C4-2B (cell line): ENCODE measurements around the gene PLA2R1.

ENCODE experiments used
- ZFX ChIP-seq: fragments of 450-650 bp; IDR thresholded peaks from 2 replicates; pipeline ENCODE4 v1.6.1; 2017
- TF ChIP-seq, protein P1 (sequence below): fragments of 450-650 bp; conservative IDR thresholded peaks from 2 replicates; pipeline ENCODE4 v1.5.1; 2017; ENCODE audit warnings: mild to moderate bottlenecking

DNA sequence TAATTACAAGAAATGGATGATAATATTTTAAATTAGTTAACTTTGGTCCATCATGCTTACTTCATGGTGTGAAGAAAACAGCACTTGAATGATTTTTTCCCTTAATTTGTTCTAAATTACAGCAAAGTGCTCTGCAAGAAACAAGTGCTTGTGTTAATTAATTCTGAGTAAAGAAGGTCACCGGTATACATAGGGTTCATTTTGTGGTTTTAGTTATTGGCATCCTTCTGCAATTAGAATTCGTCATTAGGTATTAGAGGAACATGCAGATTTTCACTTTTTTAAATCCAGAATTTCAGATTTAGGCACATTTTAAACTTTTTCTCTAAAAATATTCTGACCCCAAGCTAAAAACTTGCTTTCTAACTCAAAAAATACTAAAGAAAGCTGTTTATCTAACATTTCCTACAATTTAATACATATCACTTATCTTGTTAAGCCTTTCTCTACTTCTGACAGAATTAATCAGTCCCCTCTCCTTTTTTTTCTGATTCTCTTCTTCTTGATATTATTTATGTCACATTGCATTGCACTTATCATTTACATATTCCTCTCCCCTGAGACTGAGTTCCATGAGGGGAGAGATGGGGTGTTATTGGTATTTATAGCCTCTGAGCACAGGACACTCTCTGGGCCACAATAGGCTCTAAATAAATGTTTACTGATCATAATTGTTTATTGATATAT, 129.2 kb downstream of the PLA2R1 start:
- TF ChIP-seq, protein P1, sequence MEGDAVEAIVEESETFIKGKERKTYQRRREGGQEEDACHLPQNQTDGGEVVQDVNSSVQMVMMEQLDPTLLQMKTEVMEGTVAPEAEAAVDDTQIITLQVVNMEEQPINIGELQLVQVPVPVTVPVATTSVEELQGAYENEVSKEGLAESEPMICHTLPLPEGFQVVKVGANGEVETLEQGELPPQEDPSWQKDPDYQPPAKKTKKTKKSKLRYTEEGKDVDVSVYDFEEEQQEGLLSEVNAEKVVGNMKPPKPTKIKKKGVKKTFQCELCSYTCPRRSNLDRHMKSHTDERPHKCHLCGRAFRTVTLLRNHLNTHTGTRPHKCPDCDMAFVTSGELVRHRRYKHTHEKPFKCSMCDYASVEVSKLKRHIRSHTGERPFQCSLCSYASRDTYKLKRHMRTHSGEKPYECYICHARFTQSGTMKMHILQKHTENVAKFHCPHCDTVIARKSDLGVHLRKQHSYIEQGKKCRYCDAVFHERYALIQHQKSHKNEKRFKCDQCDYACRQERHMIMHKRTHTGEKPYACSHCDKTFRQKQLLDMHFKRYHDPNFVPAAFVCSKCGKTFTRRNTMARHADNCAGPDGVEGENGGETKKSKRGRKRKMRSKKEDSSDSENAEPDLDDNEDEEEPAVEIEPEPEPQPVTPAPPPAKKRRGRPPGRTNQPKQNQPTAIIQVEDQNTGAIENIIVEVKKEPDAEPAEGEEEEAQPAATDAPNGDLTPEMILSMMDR, result no peak
- no peak for TF ChIP-seq ZFX
